ENCODE measurements around the gene PABPC1L2B.
"Not testable (repeated sequence)": the region's sequence is repeated elsewhere in the genome, so short reads cannot be mapped to it uniquely, and the experiment has no call there.

GRCh38 chrX:72974885-72975284, 27.9 kb upstream of the PABPC1L2B start:
- TF ChIP-seq YY1 (IDR thresholded peaks at IDR 0.05; ENCODE audit: insufficient read depth, insufficient read length); ZNF274 (IDR thresholded peaks at IDR 0.05; ENCODE audit: low read depth, low read length); SUZ12 (IDR thresholded peaks at IDR 0.05; ENCODE audit: extremely low read depth, insufficient read depth, insufficient read length): not testable (repeated sequence)
